Testis (tissue), 3 donors: ENCODE results near the gene ADCY5. TPM values are rescaled to one million over a fixed set of nuclear protein-coding genes. Genes with fewer than 3 reads are reported as not detected.
A peak's percentile ranks its signal among the peaks of the same experiment; 100 is the strongest.

Source experiments
- DNase-seq: peaks from one replicate; pipeline ENCODE4 v3.0.0-alpha.2; 2019
- H3K27ac ChIP-seq, 2 donors: fragments of 200-600 bp; sonication (generic); one replicate each; pipeline ENCODE4 v1.5.1; 2019
- H3K27me3 ChIP-seq: fragments of 200-600 bp; sonication (generic); one replicate; pipeline ENCODE4 v1.5.1; 2019
- H3K36me3 ChIP-seq: fragments of 200-600 bp; sonication (generic); one replicate; pipeline ENCODE4 v1.5.1; 2017; ENCODE audit warnings: low read depth; ENCODE audit errors: missing control alignments
- H3K4me1 ChIP-seq: fragments of 200-600 bp; sonication (generic); one replicate; pipeline ENCODE4 v1.5.1; 2019
- H3K4me3 ChIP-seq, 2 donors: fragments of 200-600 bp; sonication (generic); one replicate each; pipeline ENCODE4 v1.5.1; 2017 to 2019
- H3K9me3 ChIP-seq: fragments of 200-600 bp; sonication (generic); one replicate; pipeline ENCODE4 v1.5.1; 2017
- CTCF ChIP-seq, 3 experiments: fragments of 450-650 bp in 2 of 3; fragments of 200-600 bp in 1 of 3; sonication (generic) in 1 of 3; IDR thresholded peaks; one replicate each; pipeline ENCODE4 v1.5.1; 2016 to 2019; ENCODE audit warnings: antibody characterized with exemption in 3 of 3, mild to moderate bottlenecking in 2 of 3, moderate library complexity in 1 of 3
- POLR2A ChIP-seq: fragments of 450-650 bp; IDR thresholded peaks from one replicate; pipeline ENCODE4 v1.6.1; 2017; ENCODE audit warnings: antibody characterized with exemption, mild to moderate bottlenecking, moderate library complexity
- WGBS, 2 donors: methylation state at CpG; one replicate each; pipeline ENCODE4 v1.1.5; 2018; 5-methylcytosine and 5-hydroxymethylcytosine counted together
- intact Hi-C: fragments of 100-400 bp; cut with DNase I; formaldehyde crosslinking; loops from one replicate; pipeline ENCODE4 v1.15.1; 2023; ENCODE audit warnings: low total_unique reads
- polyA plus RNA-seq: library from polyadenylated mRNA; stranded (reverse); fragments of 350-450 nt; fragmentation: Illumina TruSeq; extraction: RNeasy Lipid Tissue Mini Kit (QIAGEN cat#74804); gene quantifications from one replicate; pipeline ENCODE4 v1.2.3, GENCODE V29; 2014; ENCODE audit warnings: low read depth, low replicate concordance; ENCODE audit not compliant: insufficient read depth
- total RNA-seq, 2 donors: library from RNA; depleted of rRNA; stranded (reverse); fragments of >200 nt; gene quantifications; one replicate each; pipeline ENCODE4 v1.2.3, GENCODE V29; 2016

Gene ADCY5
- total and polyA plus RNA-seq, 3 donors from 2014 or later, result 16.5 to 41.6 (median 33.6) TPM

DNA sequence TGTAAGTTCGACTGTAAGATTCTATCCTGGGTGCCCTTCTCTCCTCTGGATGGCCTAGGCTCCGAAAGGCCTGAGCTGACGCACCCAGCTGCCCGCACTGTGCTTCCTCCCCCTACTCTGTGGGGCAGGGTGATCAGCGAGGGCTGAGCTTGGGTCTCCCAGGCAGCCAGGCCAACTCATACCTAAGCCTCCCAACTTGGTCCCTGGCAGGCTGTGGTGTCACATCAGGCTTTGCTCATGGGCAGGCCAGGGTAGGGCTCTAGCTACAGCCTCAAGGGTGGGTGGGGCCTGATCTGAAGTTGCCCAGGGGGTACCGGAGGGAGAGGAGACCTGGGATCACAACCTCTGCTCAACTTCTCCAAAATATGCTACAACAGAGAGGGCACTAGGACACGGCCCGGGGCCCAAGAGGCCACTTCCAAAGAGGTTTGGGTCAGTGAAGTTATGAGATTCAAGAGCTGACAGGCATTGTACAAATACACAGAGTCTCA is 123.1 kb downstream of the ADCY5 start:
- Histone ChIP-seq H3K27ac (no peak overlapping the region), H3K9me3 (no peaks in the 10 kb centered on the region), H3K4me1 (peaks cover 21% of the 10 kb centered on the region), H3K27me3 (no peaks in the 10 kb centered on the region), H3K36me3 (no peaks in the 10 kb centered on the region), H3K4me3 (no peak overlapping the region)
- WGBS, 2 donors, result 90 to 93% methylated on average over 5 to 8 of the region's 8 CpGs
- DNase-seq, result no peak
- intact Hi-C loops, result loop anchor here (5.0 kb wide), 1 partner anchor 231 kb away; no protein-coding TSS in a partner anchor
- no peak for TF ChIP-seq CTCF (IDR thresholded peaks at IDR 0.05)
- TF ChIP-seq POLR2A, result no peak

GRCh38 chr3:123324880-123325765 is 123.8 kb downstream of the ADCY5 start:
- Histone ChIP-seq H3K27ac (no peak overlapping the region), H3K36me3 (no peaks in the 10 kb centered on the region), H3K4me3 (no peak overlapping the region), H3K27me3 (no peaks in the 10 kb centered on the region), H3K4me1 (peaks cover 15% of the 10 kb centered on the region), H3K9me3 (no peaks in the 10 kb centered on the region)
- TF ChIP-seq CTCF (IDR thresholded peaks at IDR 0.05), result no peak
- no peak for TF ChIP-seq POLR2A
- intact Hi-C loops, result loop anchor here (5.0 kb wide), 1 partner anchor 232 kb away; no protein-coding TSS in a partner anchor
- WGBS, 2 donors, result 85 to 89% methylated on average over 14 to 15 of the region's 15 CpGs
- no peak for DNase-seq

GRCh38 chr3:123323781-123324180 is 125.1 kb downstream of the ADCY5 start:
- peaks cover 3% of the 10 kb centered on the region for H3K4me1 ChIP-seq
- H3K9me3 ChIP-seq, result no peaks in the 10 kb centered on the region
- TF ChIP-seq POLR2A (no peak), CTCF (IDR thresholded peaks at IDR 0.05) (no peak)
- intact Hi-C loops, result no loop called here
- no peaks in the 10 kb centered on the region for H3K36me3 ChIP-seq
- DNase-seq, result no peak
- H3K27ac ChIP-seq, result peak overlapping the region in 1 of 2 donors; percentile 36
- H3K4me3 ChIP-seq, result no peak overlapping the region
- 80 to 95% methylated on average over 1 of the region's 1 CpG for WGBS, 2 donors
- H3K27me3 ChIP-seq, result no peaks in the 10 kb centered on the region

- Histone ChIP-seq H3K27me3 (no peaks in the 10 kb centered on the region), H3K4me1 (peaks cover 3% of the 10 kb centered on the region), H3K9me3 (no peaks in the 10 kb centered on the region), H3K27ac (peak overlapping the region in 1 of 2 donors; percentile 36), H3K36me3 (no peaks in the 10 kb centered on the region), H3K4me3 (no peak overlapping the region)
- TF ChIP-seq CTCF (IDR thresholded peaks at IDR 0.05), result no peak
- TF ChIP-seq POLR2A, result no peak
- 72 to 77% methylated on average over 11 of the region's 11 CpGs for WGBS, 2 donors
- intact Hi-C loops, result no loop called here
- DNase-seq, result no peak
These were observed 126.0 kb downstream of the ADCY5 start for GRCh38 chr3:123322866-123323265.
